HL-60 (cell line): ENCODE measurements around the gene KCNG2.

Source experiments
- CTCF ChIP-seq: IDR thresholded peaks from one replicate; pipeline ENCODE4 v1.5.1; 2011; ENCODE audit warnings: low read length, control low read depth, inconsistent platforms; ENCODE audit not compliant: insufficient read depth
- GABPA ChIP-seq: IDR thresholded peaks from 2 replicates; pipeline ENCODE4 v1.6.1; 2012; ENCODE audit warnings: low read depth
- POLR2AphosphoS5 ChIP-seq: IDR thresholded peaks from 2 replicates; pipeline ENCODE4 v1.6.1; 2012; ENCODE audit warnings: low read depth
- REST ChIP-seq: IDR thresholded peaks from 2 replicates; pipeline ENCODE4 v1.6.1; 2012; ENCODE audit warnings: low read depth; ENCODE audit not compliant: insufficient replicate concordance
- SPI1 ChIP-seq: IDR thresholded peaks from 2 replicates; pipeline ENCODE4 v1.6.1; 2012; ENCODE audit warnings: low read depth, mild to moderate bottlenecking, borderline replicate concordance

DNA sequence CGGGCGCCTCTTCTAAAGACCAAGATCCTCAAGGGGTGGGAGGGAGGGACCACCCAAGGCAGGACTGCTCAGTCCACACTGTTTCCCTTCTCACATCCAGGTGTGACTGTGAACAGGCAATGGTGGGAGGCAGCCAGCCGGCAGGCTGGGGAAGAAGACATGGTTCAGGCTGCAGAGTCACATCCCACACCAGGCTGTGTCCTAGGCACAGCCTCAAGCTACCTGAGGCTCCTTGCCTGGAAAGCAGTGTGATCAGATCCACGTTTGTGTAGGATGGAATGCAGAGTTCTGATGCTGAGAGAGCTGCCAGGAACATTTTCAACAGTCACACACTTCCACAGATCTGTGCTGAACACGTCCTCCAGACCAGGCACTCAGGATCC, 137.4 kb downstream of the KCNG2 start:
- no peak for TF ChIP-seq CTCF
- no peak for TF ChIP-seq REST
- no peak for TF ChIP-seq POLR2AphosphoS5
- no peak for TF ChIP-seq SPI1
- TF ChIP-seq GABPA = no peak
